Stimulated activated CD4-positive, alpha-beta T cell treated with anti-CD3 and anti-CD28 coated beads, Interleukin-4, amount 100 ng/mL, for 4 hours (primary cell): ENCODE data around the gene PRMT9.

Experiments used
- DNase-seq, 2 experiments: peaks; one replicate each; pipeline ENCODE4 v3.0.0-alpha.2; 2020

PRMT9 gene

DNA sequence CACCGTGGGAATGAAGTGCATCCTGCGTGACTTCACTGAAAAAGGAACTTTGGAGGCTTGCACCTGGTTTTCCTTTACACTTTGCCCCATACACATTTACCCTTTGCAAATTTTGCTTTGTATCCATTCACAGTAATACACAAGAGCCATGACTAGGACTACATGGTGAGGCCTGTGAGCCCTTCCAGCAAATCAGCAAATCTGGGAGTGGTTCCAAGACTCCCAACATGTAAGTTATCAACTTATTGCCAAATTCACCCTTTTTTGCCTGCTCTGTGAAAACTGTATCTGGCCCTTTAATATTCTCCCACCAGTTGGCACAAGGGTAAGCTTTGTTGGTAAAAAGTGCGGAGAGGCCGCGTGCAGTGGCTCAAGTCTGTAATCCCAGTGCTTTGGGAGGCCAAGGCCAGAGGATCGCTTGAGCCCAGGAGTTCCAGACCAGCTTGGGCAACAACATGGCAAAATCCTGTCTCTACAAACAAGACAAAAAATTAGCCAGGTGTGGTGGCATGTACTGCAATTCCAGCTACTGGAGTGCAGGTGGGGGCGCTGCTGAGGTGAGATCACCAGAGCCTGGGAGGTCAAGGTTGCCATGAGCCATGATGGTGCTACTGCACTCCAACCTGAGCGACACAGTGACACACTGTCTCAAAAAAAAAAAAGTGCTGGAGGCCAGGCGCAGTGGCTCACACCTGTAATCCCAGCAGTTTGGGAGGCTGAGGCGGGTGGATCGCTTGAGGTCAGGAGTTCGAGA lies 5.0 kb downstream of the PRMT9 start:
- DNase-seq, result no peak

DNA sequence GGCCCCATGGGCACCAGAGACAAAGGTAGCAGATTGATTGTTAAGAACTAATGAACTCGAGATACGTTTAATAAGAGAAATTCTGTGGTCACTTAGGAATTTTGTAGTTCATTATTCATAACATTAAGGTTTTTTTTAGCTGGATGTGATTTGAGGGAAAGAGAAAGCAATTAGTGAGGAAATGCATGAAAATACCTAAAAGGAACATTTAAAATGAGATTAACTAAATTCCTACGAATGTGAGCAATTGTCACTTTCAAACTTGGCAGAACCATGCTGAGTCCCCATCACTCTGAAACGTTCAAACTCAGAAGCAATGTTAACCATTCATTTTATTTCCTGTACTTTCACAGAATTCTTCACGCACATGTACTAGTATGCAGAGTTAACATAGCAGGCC lies 5.9 kb downstream of the PRMT9 start:
- DNase-seq, result no peak

GRCh38 chr4:147674496-147674895 lies 9.5 kb downstream of the PRMT9 start:
- DNase-seq, result no peak

- no peak for DNase-seq
These were observed 9.9 kb downstream of the PRMT9 start for GRCh38 chr4:147674073-147674472.

GRCh38 chr4:147658501-147658900 lies 25.5 kb downstream of the PRMT9 start:
- no peak for DNase-seq

- no peak for DNase-seq
These were observed 28.3 kb downstream of the PRMT9 start for GRCh38 chr4:147655639-147656038.

GRCh38 chr4:147651563-147651962 lies 32.4 kb downstream of the PRMT9 start:
- DNase-seq, result no peak

- no peak for DNase-seq
These were observed 35.3 kb downstream of the PRMT9 start for GRCh38 chr4:147648656-147649055.

GRCh38 chr4:147645099-147645498 lies 38.9 kb downstream of the PRMT9 start:
- DNase-seq, result no peak

DNA sequence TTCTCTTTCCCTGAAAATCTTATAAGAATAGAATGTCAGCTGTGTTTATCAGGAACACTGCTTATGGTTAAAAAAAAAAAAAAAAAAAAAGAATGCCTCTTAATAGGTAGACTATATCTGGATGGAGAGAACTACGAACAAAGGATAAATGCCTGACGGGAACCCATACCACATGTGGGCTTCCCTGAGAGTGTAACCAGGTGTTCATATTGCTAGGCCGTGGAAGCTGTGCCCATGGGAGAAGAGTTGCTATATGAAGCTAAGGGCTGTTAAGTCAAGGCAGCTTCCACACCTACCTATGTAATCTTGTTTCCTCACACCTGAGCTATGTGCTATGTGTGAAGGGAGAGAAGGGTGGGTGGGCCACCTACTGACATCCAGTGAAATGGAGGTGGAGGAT lies 39.5 kb downstream of the PRMT9 start:
- DNase-seq, result no peak

GRCh38 chr4:147643616-147644015 lies 40.3 kb downstream of the PRMT9 start:
- no peak for DNase-seq

DNA sequence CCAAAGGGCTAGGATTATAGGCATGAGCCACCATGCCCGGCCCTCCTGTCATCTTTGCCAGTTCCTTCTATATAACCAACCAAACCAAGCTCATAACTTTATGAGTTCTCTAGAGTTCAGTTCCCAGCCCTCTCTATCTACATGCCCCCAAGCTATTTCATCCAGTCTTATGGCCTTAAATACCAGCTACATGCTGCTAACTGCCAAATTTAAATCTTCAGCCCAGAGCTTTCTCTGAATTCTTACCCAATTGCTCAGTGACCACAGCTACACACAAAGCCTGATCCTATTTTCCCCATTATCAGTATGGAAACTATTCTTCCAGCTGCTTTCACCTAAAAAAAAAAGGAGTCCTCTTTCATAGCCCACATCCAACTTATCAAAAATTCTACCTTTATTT lies 43.6 kb downstream of the PRMT9 start:
- DNase-seq, result no peak

DNA sequence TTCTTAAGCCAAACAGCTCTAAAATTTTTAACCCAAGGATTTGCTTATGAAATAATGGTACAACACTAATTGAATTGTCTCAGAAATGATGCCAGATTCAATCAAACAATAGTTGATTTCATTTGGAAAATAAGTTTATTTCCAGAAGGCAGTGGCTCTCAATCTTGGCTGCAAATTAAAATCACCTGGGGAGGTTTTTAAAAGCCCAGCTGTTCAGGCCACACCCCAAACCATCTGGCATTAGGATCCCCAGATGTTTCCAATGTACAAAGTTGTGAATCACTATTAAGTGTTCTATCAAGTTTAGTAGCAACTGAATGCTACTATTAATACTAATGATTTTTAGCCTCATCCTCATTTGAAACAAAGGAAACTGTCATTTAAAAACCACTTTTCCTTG lies 44.6 kb downstream of the PRMT9 start:
- DNase-seq, result no peak

GRCh38 chr4:147638942-147639341 lies 45.0 kb downstream of the PRMT9 start:
- DNase-seq, result no peak

DNA sequence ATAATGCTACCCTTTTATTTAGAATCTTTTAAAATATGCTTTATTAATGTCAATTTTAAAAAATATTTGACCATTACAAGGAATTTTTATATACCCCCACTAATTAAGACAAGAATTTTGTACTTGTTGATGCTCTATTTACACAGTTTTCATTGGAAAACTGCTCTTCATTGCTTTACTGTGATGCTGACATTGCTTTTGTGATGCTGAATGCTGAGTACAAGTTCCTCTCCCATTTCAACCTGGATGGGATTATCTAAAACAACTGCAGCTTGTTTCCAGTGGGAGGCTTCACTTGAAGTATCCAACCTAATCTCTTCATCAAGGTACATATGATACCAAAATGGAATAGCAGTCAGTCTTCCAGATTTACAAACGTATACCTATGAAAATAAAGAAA lies 45.6 kb downstream of the PRMT9 start:
- DNase-seq, result no peak

GRCh38 chr4:147635348-147635747 lies 48.6 kb downstream of the PRMT9 start:
- DNase-seq, result no peak

DNA sequence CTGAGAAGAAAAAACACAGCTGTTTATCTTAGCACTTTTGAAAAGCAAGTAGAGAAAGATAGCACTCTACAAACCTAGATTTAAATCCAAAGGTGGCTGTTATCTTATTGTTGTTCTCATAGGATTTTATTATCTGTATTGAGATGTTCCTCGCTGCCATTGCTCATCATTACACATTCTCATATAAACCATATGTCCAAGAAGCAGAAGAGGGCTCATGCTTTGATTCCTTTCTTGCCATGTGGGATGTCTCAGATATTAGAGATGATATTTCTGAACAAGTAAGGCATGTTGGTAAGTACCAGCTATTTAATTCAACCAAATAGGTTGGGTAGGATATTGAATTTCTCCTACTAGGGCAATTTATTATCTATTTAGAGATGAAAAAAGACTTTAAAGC lies 50.3 kb downstream of the PRMT9 start:
- DNase-seq, result no peak

DNA sequence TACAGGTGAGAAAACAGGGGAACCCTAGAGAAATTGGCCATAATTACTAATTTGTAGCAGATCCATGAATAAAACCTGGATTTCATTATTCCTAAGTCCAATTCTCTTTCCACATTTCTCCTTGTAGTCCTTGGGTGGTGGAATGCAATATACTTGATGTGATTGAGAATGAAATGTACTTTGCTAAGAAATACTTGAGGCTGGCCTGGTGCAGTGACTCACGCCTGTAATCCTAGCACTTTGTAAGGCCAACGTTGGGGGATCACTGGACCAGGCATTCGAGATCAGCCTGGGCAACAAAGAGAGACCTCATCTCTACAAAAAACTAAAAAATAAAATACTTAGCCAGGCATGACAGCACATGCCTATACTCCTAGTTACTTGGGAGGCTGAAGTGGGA lies 50.9 kb downstream of the PRMT9 start:
- no peak for DNase-seq

DNA sequence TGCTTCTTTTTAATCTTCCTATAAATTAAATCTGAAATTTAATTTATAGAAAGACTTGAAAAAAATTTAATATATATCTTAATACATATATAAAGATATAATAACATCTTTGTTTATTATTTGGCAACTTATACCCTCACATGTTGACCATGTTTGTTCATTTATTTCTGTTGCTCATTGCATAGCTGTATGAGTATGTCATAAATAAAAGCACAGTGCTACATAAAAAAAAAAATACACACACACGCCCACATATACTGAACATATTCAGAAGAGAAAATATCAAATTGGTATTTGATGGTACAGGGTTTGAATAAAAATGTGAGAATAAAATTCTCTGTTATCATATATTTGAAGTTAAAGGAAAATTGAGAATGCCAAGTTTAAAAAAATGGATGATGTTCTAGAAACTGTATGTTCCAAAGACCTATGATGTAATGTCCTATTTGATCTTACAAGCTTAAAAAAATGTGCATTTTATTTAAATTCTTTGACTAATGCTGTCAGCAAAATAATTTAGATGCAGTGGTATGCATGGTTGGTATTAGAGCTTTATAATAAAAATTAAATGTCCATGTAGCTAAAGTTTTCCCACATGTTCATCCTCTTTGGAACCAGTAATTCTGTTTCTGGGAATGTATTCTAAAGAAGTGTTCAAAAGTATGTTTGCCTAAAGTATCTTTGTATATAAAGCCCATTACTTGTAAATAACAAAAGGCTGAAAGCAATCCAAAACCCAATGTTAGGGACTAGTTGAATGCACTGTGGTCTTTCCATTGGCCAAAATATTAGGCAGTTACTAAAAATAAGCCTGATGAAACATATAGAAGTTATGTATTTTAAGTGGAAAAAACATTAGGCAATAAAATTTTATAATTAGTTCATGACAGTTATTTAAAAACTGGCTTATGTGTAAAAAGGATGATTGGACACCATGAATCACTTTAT lies 53.9 kb downstream of the PRMT9 start:
- no peak for DNase-seq

DNA sequence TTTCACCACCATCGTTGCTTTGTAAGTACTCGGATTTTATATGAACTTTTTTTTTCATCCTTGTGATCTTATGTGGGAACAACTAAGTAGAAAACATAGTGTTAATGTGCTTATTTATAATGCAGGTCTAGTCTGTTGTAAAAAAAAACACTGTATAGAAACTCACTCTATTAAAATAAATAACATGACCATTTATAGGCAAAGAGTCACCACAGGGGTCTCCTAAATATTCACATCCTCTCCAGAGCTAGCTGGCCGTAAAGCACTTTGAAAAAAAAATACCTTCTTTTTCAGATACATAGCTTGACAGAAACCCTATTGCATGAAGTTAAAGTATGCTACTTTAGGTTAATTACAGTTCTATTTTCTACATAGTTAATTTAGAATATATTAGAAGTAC lies 55.5 kb downstream of the PRMT9 start:
- no peak for DNase-seq

DNA sequence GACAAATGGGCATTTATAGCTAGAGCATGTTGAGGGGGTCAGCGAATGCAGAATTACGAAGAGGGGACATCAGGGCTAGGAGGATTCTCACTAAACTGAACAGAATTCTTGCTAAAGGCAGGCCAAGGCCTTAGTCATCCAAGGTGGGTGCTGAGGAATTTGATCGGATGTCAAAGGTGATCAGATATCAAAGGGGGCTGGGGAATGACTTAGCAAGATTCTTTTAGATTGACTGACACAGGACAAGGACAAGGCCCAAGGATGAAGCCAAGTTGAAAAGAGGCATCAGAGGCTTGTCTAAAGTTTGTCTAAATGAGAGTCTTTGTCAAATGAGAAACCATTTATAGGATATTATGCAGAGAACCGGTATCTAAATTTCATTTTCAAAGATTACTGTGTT lies 57.1 kb downstream of the PRMT9 start:
- no peak for DNase-seq

DNA sequence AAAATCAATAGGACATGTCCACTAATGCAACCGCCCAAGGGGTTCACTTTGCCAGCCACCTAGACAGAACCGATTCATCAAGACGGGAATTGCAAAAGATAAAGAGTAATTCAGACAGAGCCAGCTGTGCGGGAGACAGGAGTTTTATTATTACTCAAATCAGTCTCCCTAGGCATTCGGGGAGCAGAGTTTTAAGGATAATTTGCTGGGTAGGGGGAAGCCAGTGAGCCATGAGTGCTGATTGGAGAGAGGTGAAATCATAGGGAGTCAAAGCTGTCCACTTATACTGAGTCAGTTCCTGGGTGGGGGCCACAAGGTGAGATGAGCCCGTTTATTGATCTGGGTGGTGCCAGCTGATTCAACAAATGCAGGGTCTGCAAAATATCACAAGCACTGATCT lies 58.2 kb downstream of the PRMT9 start:
- DNase-seq, result no peak

GRCh38 chr4:147620315-147620714 lies 63.6 kb downstream of the PRMT9 start:
- DNase-seq, result no peak
